Measurements from ENCODE around the gene ZNF576.

DNA sequence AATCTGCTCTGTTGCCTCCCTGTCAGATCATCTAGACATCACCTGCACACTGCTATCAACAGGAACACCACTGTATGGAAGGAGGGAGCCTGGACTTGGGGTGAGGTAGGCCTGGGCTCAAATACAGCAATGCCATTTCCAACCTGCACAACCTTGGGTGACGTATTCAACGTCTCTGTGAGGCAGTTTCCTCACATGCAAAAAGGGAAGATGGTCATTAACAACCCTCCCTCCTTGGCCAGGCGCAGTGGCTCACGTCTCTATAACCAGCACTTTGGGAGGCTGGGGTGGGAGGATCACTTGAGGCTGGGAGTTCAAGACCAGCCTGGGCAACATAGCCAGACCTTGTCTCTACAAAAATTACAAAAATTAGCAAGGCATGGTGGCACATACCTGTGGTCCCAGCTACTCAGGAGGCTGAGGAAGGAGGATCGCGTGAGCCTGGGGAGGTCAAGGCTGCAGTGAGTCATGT, 34.1 kb upstream of the ZNF576 start:
- TF ChIP-seq EZH2 (IDR thresholded peaks at IDR 0.05; ENCODE audit: borderline replicate concordance, insufficient read depth, low read length, poor library complexity, severe bottlenecking) = no peak
- no peak for TF ChIP-seq RAD21 (conservative IDR thresholded peaks at IDR 0.05)
- TF ChIP-seq, protein P1, sequence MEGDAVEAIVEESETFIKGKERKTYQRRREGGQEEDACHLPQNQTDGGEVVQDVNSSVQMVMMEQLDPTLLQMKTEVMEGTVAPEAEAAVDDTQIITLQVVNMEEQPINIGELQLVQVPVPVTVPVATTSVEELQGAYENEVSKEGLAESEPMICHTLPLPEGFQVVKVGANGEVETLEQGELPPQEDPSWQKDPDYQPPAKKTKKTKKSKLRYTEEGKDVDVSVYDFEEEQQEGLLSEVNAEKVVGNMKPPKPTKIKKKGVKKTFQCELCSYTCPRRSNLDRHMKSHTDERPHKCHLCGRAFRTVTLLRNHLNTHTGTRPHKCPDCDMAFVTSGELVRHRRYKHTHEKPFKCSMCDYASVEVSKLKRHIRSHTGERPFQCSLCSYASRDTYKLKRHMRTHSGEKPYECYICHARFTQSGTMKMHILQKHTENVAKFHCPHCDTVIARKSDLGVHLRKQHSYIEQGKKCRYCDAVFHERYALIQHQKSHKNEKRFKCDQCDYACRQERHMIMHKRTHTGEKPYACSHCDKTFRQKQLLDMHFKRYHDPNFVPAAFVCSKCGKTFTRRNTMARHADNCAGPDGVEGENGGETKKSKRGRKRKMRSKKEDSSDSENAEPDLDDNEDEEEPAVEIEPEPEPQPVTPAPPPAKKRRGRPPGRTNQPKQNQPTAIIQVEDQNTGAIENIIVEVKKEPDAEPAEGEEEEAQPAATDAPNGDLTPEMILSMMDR (IDR thresholded peaks at IDR 0.05; ENCODE audit: poor library complexity, severe bottlenecking) = no peak
- TF ChIP-seq MXI1 (conservative IDR thresholded peaks at IDR 0.05; ENCODE audit: poor library complexity, severe bottlenecking) = no peak
- TF ChIP-seq, protein P2, sequence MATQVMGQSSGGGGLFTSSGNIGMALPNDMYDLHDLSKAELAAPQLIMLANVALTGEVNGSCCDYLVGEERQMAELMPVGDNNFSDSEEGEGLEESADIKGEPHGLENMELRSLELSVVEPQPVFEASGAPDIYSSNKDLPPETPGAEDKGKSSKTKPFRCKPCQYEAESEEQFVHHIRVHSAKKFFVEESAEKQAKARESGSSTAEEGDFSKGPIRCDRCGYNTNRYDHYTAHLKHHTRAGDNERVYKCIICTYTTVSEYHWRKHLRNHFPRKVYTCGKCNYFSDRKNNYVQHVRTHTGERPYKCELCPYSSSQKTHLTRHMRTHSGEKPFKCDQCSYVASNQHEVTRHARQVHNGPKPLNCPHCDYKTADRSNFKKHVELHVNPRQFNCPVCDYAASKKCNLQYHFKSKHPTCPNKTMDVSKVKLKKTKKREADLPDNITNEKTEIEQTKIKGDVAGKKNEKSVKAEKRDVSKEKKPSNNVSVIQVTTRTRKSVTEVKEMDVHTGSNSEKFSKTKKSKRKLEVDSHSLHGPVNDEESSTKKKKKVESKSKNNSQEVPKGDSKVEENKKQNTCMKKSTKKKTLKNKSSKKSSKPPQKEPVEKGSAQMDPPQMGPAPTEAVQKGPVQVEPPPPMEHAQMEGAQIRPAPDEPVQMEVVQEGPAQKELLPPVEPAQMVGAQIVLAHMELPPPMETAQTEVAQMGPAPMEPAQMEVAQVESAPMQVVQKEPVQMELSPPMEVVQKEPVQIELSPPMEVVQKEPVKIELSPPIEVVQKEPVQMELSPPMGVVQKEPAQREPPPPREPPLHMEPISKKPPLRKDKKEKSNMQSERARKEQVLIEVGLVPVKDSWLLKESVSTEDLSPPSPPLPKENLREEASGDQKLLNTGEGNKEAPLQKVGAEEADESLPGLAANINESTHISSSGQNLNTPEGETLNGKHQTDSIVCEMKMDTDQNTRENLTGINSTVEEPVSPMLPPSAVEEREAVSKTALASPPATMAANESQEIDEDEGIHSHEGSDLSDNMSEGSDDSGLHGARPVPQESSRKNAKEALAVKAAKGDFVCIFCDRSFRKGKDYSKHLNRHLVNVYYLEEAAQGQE (IDR thresholded peaks at IDR 0.05; ENCODE audit: borderline replicate concordance) = no peak
- no peak for TF ChIP-seq EP300 (conservative IDR thresholded peaks at IDR 0.05; ENCODE audit: poor library complexity, severe bottlenecking)
- TF ChIP-seq SMC3 (conservative IDR thresholded peaks at IDR 0.05; ENCODE audit: poor library complexity) = no peak
- no peak for TF ChIP-seq TAF1 (IDR thresholded peaks at IDR 0.05; ENCODE audit: low read depth)
